Esophagus (tissue), 2 donors: ENCODE data around the gene FAT1. TPM values are rescaled to one million over a fixed set of nuclear protein-coding genes. Genes with fewer than 3 reads are reported as not detected.

Experiments used
- H3K27ac ChIP-seq, 2 donors: one replicate each; pipeline ENCODE4 v1.5.1; 2013; ENCODE audit warnings: low read depth in 2 of 2, mild to moderate bottlenecking in 2 of 2, inconsistent platforms in 1 of 2, low read length in 1 of 2, moderate library complexity in 1 of 2
- H3K27me3 ChIP-seq, 2 donors: one replicate each; pipeline ENCODE4 v1.6.1; 2013; ENCODE audit warnings: low read length in 2 of 2, control low read depth in 1 of 2, mild to moderate bottlenecking in 1 of 2; ENCODE audit not compliant: insufficient read depth in 2 of 2, control insufficient read depth in 1 of 2
- H3K36me3 ChIP-seq, 2 donors: one replicate each; pipeline ENCODE4 v1.6.1; 2013; ENCODE audit warnings: low read length in 1 of 2; ENCODE audit not compliant: control insufficient read depth in 2 of 2, insufficient read depth in 2 of 2
- H3K4me1 ChIP-seq, 2 donors: one replicate each; pipeline ENCODE4 v1.6.1; 2013; ENCODE audit warnings: low read length in 1 of 2; ENCODE audit not compliant: control insufficient read depth in 2 of 2, insufficient read depth in 2 of 2
- H3K4me3 ChIP-seq, 2 donors: one replicate each; pipeline ENCODE4 v1.5.1; 2013; ENCODE audit warnings: low read length in 2 of 2, mild to moderate bottlenecking in 2 of 2, low read depth in 1 of 2, moderate library complexity in 1 of 2
- H3K9me3 ChIP-seq, 2 donors: one replicate each; pipeline ENCODE4 v1.6.1; 2013; ENCODE audit warnings: mild to moderate bottlenecking in 2 of 2, low read depth in 1 of 2, low read length in 1 of 2, moderate library complexity in 1 of 2; ENCODE audit not compliant: control insufficient read depth in 2 of 2, insufficient read depth in 1 of 2
- WGBS, 2 donors: extraction: QIAGEN DNeasy Blood & Tissue Kit; methylation state at CpG; one replicate each; pipeline ENCODE4 v1.1.7; 2013; 5-methylcytosine and 5-hydroxymethylcytosine counted together
- polyA plus RNA-seq, 2 donors: library from polyadenylated mRNA; stranded (reverse); fragments of 200-250 nt; gene quantifications; one replicate each; pipeline ENCODE4 v1.2.3, GENCODE V29; 2013
- donor health status: healthy with polysubstance abuse.
- donor health status: Bipolar disorder and iron deficiency.

Gene FAT1
- polyA plus RNA-seq, 2 donors, result 11.5 to 21.0 TPM

GRCh38 chr4:186693894-186694293, 29.8 kb downstream of the FAT1 start:
- 81 to 85% methylated on average over 3 of the region's 3 CpGs for WGBS, 2 donors
- peaks cover 0 to 2% of the 10 kb centered on the region in 2 donors for H3K36me3 ChIP-seq
- H3K4me1 ChIP-seq, result peaks cover 3% of the 10 kb centered on the region in 2 donors
- no peaks in the 10 kb centered on the region for H3K27me3 ChIP-seq
- H3K9me3 ChIP-seq, result no peaks in the 10 kb centered on the region
- H3K4me3 ChIP-seq, result no peak overlapping the region
- peak overlapping the region in 1 of 2 donors; percentile 3 for H3K27ac ChIP-seq

GRCh38 chr4:186693159-186693815, 30.4 kb downstream of the FAT1 start:
- Histone ChIP-seq H3K27me3 (no peaks in the 10 kb centered on the region), H3K4me3 (no peak overlapping the region), H3K36me3 (peaks cover 0 to 2% of the 10 kb centered on the region in 2 donors), H3K4me1 (peaks cover 3% of the 10 kb centered on the region in 2 donors), H3K27ac (peak overlapping the region; percentile 26 to 57), H3K9me3 (no peaks in the 10 kb centered on the region)
- WGBS, 2 donors, result 38 to 56% methylated on average over 17 of the region's 17 CpGs

GRCh38 chr4:186691396-186691795, 32.3 kb downstream of the FAT1 start:
- peaks cover 3% of the 10 kb centered on the region in 2 donors for H3K4me1 ChIP-seq
- H3K27me3 ChIP-seq, result no peaks in the 10 kb centered on the region
- no peak overlapping the region for H3K27ac ChIP-seq
- no peaks in the 10 kb centered on the region for H3K36me3 ChIP-seq
- H3K4me3 ChIP-seq, result no peak overlapping the region
- H3K9me3 ChIP-seq, result no peaks in the 10 kb centered on the region
- WGBS, 2 donors, result 90 to 92% methylated on average over 5 of the region's 5 CpGs

- no peaks in the 10 kb centered on the region for H3K36me3 ChIP-seq
- H3K27ac ChIP-seq, result no peak overlapping the region
These were observed 34.2 kb downstream of the FAT1 start for GRCh38 chr4:186689476-186689875.

GRCh38 chr4:186688150-186688943, 35.3 kb downstream of the FAT1 start:
- WGBS, 2 donors, result 55 to 70% methylated on average over 12 of the region's 12 CpGs
- Histone ChIP-seq H3K27ac (no peak overlapping the region), H3K4me3 (no peak overlapping the region), H3K27me3 (no peaks in the 10 kb centered on the region), H3K9me3 (no peaks in the 10 kb centered on the region), H3K36me3 (no peaks in the 10 kb centered on the region), H3K4me1 (peaks cover 3% of the 10 kb centered on the region in 2 donors)

More at GRCh38 chr4:186689476-186689875, 34.2 kb downstream of the FAT1 start:
- Histone ChIP-seq H3K9me3 (no peaks in the 10 kb centered on the region), H3K4me3 (no peak overlapping the region), H3K27me3 (no peaks in the 10 kb centered on the region), H3K4me1 (peaks cover 3% of the 10 kb centered on the region in 2 donors)
- WGBS, 2 donors, result 75 to 83% methylated on average over 7 of the region's 7 CpGs

- Histone ChIP-seq H3K4me1 (no peaks in the 10 kb centered on the region), H3K9me3 (no peaks in the 10 kb centered on the region), H3K27me3 (no peaks in the 10 kb centered on the region), H3K36me3 (peaks cover 0 to 2% of the 10 kb centered on the region in 2 donors), H3K27ac (no peak overlapping the region), H3K4me3 (no peak overlapping the region)
- 88 to 90% methylated on average over 3 of the region's 3 CpGs for WGBS, 2 donors
These were observed 36.4 kb downstream of the FAT1 start for GRCh38 chr4:186687265-186687664.

GRCh38 chr4:186685767-186686183, 37.9 kb downstream of the FAT1 start:
- Histone ChIP-seq H3K4me3 (no peak overlapping the region), H3K4me1 (no peaks in the 10 kb centered on the region), H3K9me3 (no peaks in the 10 kb centered on the region), H3K36me3 (peaks cover 0 to 2% of the 10 kb centered on the region in 2 donors), H3K27ac (no peak overlapping the region), H3K27me3 (no peaks in the 10 kb centered on the region)
- 55 to 64% methylated on average over 2 of the region's 2 CpGs for whole genome bisulfite sequencing, 2 donors

GRCh38 chr4:186684889-186685309, 38.8 kb downstream of the FAT1 start:
- H3K36me3 ChIP-seq, result peaks cover 0 to 2% of the 10 kb centered on the region in 2 donors
- H3K4me3 ChIP-seq, result no peak overlapping the region
- 71 to 75% methylated on average over 5 of the region's 5 CpGs for WGBS, 2 donors
- no peaks in the 10 kb centered on the region for H3K27me3 ChIP-seq
- H3K27ac ChIP-seq, result peak overlapping the region in 1 of 2 donors; percentile 27
- no peaks in the 10 kb centered on the region for H3K9me3 ChIP-seq
- no peaks in the 10 kb centered on the region for H3K4me1 ChIP-seq

GRCh38 chr4:186684220-186684619, 39.4 kb downstream of the FAT1 start:
- Histone ChIP-seq H3K27me3 (no peaks in the 10 kb centered on the region), H3K9me3 (no peaks in the 10 kb centered on the region), H3K4me1 (no peaks in the 10 kb centered on the region), H3K27ac (no peak overlapping the region), H3K36me3 (peaks cover 0 to 2% of the 10 kb centered on the region in 2 donors), H3K4me3 (no peak overlapping the region)
- 71 to 80% methylated on average over 12 of the region's 12 CpGs for WGBS, 2 donors
